Measurements from ENCODE around the gene IL17F. TPM values are rescaled to one million over a fixed set of nuclear protein-coding genes. Genes with fewer than 3 reads are reported as not detected.

Gene IL17F
- total and polyA plus RNA-seq, 2 experiments from 2014 or later: not detected

DNA sequence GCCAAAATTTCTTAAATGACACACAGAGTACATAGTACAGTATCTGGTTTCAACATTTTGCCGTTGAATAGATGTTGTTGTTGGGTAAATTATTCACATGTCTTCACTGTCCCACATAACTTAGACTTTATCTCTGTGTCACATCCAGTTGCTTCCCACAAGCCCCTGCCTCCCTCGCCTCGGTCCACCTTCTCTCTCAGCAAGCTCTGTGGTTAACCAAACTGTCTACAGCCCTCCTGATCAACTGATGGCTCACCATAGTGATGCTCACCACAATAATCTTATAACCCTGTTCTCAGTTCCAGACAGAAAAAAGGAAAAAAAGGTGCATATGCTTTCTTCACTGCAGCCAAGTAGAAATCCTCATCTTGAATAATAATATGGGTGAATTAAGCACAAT, 23.0 kb downstream of the IL17F start:
- no peak overlapping the region for H3K4me2 ChIP-seq (ENCODE audit: unreplicated experiment)
- DNase-seq: no peak
- TF ChIP-seq EZH2phosphoT487 (IDR thresholded peaks at IDR 0.05; ENCODE audit: insufficient read depth, low read depth): no peak
- no peak overlapping the region for H3K4me3 ChIP-seq
- H3F3A ChIP-seq (ENCODE audit: insufficient read depth): no peaks in the 10 kb centered on the region
- H3K27me3 ChIP-seq (replicated peaks; ENCODE audit: insufficient read depth): no peaks in the 10 kb centered on the region
- H3K79me2 ChIP-seq (ENCODE audit: insufficient read depth): no peaks in the 10 kb centered on the region
- no peaks in the 10 kb centered on the region for H3K9me3 ChIP-seq (ENCODE audit: low read depth)
- H2AFZ ChIP-seq: no peak overlapping the region
- in situ Hi-C loops (cut with MboI): no loop called here
- H4K20me1 ChIP-seq (ENCODE audit: insufficient read depth): no peaks in the 10 kb centered on the region
- WGBS, 2 experiments (ENCODE audit: low coverage in 1 of 2, low lambda C conversion rate in 2 of 2, missing lambda C conversion rate in 2 of 2): 10 to 15% methylated on average over 3 of the region's 3 CpGs
- no peaks in the 10 kb centered on the region for H3K9me2 ChIP-seq (ENCODE audit: insufficient read depth)
- no peak overlapping the region for H3K27ac ChIP-seq
- no peak overlapping the region for H3K9ac ChIP-seq
- H3K36me3 ChIP-seq (ENCODE audit: low read depth): no peaks in the 10 kb centered on the region
- no peaks in the 10 kb centered on the region for H3K4me1 ChIP-seq (ENCODE audit: insufficient read depth)

DNA sequence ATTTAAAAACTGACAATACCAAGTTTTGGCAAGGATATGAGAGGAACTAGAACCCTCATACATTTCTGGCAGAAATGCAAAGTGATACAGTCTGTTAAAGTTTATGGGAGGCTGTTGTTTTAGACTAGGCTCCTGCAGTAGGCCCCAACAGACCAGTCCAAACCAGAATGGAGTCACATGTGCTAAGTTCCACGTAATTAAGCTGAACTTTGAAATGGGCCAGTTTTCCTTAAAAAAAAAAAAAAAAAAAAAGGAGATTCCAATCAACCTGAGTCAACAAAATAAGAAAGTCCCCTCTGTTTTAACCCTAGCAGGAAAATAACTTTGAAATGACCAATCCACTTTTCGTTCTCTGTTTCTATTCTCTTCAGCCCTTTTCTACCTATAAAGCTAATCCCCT, 26.5 kb downstream of the IL17F start:
- Histone ChIP-seq H3K27me3 (replicated peaks; ENCODE audit: insufficient read depth) (no peaks in the 10 kb centered on the region), H3F3A (ENCODE audit: insufficient read depth) (no peaks in the 10 kb centered on the region), H3K9me3 (ENCODE audit: low read depth) (no peaks in the 10 kb centered on the region), H3K36me3 (ENCODE audit: low read depth) (no peaks in the 10 kb centered on the region), H3K79me2 (ENCODE audit: insufficient read depth) (no peaks in the 10 kb centered on the region), H3K4me3 (no peak overlapping the region), H3K4me2 (ENCODE audit: unreplicated experiment) (no peak overlapping the region), H3K27ac (no peak overlapping the region), H3K9me2 (ENCODE audit: insufficient read depth) (no peaks in the 10 kb centered on the region), H3K9ac (no peak overlapping the region), H2AFZ (no peak overlapping the region), H3K4me1 (ENCODE audit: insufficient read depth) (no peaks in the 10 kb centered on the region), H4K20me1 (ENCODE audit: insufficient read depth) (no peaks in the 10 kb centered on the region)
- DNase-seq: no peak
- TF ChIP-seq EZH2phosphoT487 (IDR thresholded peaks at IDR 0.05; ENCODE audit: insufficient read depth, low read depth) (no peak), EZH2 (IDR thresholded peaks at IDR 0.05; ENCODE audit: insufficient read depth, poor library complexity, severe bottlenecking) (no peak)
- in situ Hi-C loops (cut with MboI): no loop called here
- WGBS, 2 experiments (ENCODE audit: low coverage in 1 of 2, low lambda C conversion rate in 2 of 2, missing lambda C conversion rate in 2 of 2): 13 to 29% methylated on average over 2 of the region's 2 CpGs

DNA sequence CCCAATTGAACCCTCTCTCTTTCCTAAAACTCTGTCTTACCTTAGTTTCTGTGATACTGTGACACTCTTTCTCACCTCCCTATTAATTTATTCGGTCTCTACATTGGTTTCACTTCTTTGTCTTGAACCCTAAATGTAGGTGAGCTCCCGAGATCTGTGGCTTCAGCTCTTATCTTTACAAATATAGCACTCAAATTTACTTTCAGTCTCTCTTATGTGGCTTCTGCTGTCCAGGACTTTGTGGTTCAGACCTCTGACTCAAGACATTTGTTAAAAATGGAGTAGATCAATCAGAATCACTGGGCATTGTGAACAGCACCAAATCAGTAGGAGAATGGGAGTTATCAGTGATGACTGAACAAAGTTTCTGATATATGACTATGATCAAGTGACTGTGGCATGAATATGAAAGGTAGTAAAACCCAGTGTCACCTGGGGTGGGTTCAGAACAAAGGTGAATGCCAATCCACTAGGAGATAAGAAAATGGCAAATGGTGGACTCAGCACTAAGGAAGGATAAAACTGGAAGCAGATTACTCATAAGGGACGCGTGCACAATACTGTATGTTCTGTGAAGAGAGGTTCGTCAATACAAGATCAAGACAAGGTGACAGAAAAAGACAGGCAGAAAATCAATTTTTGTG, 27.2 kb downstream of the IL17F start:
- in situ Hi-C loops (cut with MboI): no loop called here
- Histone ChIP-seq H4K20me1 (ENCODE audit: insufficient read depth) (no peaks in the 10 kb centered on the region), H3K4me1 (ENCODE audit: insufficient read depth) (no peaks in the 10 kb centered on the region), H3K79me2 (ENCODE audit: insufficient read depth) (no peaks in the 10 kb centered on the region), H2AFZ (no peak overlapping the region), H3K9ac (no peak overlapping the region), H3K4me2 (ENCODE audit: unreplicated experiment) (no peak overlapping the region), H3K27me3 (replicated peaks; ENCODE audit: insufficient read depth) (no peaks in the 10 kb centered on the region), H3F3A (ENCODE audit: insufficient read depth) (no peaks in the 10 kb centered on the region), H3K27ac (no peak overlapping the region), H3K4me3 (no peak overlapping the region), H3K36me3 (ENCODE audit: low read depth) (no peaks in the 10 kb centered on the region), H3K9me2 (ENCODE audit: insufficient read depth) (no peaks in the 10 kb centered on the region), H3K9me3 (ENCODE audit: low read depth) (no peaks in the 10 kb centered on the region)
- no peak for DNase-seq
- no peak for TF ChIP-seq EZH2 (IDR thresholded peaks at IDR 0.05; ENCODE audit: insufficient read depth, poor library complexity, severe bottlenecking)
- WGBS, 2 experiments (ENCODE audit: low coverage in 1 of 2, low lambda C conversion rate in 2 of 2, missing lambda C conversion rate in 2 of 2): 46 to 48% methylated on average over 5 of the region's 5 CpGs

DNA sequence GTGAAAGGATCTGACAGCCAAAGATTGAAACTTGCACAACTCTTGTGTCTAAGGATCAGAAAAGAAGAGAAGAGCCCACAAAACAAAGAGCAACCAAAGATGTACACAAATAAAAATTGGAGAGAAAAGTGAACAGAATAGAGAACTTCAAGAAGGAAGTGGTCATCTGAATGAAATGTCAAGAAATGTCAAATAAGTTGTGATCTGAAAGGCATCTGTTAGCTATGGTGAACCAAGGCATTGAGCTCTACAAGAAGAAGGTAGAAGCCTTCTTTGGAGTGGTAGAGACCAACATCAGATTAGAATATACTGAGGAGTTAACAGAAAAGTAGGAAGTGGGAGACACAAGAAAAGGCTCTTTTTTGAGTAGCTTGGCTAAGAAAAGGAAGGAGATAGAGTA, 28.5 kb downstream of the IL17F start:
- Histone ChIP-seq H3K9ac (no peak overlapping the region), H3K4me2 (ENCODE audit: unreplicated experiment) (no peak overlapping the region), H3K9me3 (ENCODE audit: low read depth) (no peaks in the 10 kb centered on the region), H3K36me3 (ENCODE audit: low read depth) (no peaks in the 10 kb centered on the region), H2AFZ (no peak overlapping the region), H4K20me1 (ENCODE audit: insufficient read depth) (no peaks in the 10 kb centered on the region), H3F3A (ENCODE audit: insufficient read depth) (no peaks in the 10 kb centered on the region), H3K27ac (no peak overlapping the region), H3K79me2 (ENCODE audit: insufficient read depth) (no peaks in the 10 kb centered on the region), H3K4me1 (ENCODE audit: insufficient read depth) (no peaks in the 10 kb centered on the region), H3K4me3 (no peak overlapping the region), H3K9me2 (ENCODE audit: insufficient read depth) (no peaks in the 10 kb centered on the region), H3K27me3 (replicated peaks; ENCODE audit: insufficient read depth) (no peaks in the 10 kb centered on the region; the same call in 1 of the 2 replicates)
- no peak for DNase-seq
- TF ChIP-seq EZH2phosphoT487 (IDR thresholded peaks at IDR 0.05; ENCODE audit: insufficient read depth, low read depth): no peak
- no peak for TF ChIP-seq EZH2 (IDR thresholded peaks at IDR 0.05; ENCODE audit: insufficient read depth, poor library complexity, severe bottlenecking)
- in situ Hi-C loops (cut with MboI): no loop called here

DNA sequence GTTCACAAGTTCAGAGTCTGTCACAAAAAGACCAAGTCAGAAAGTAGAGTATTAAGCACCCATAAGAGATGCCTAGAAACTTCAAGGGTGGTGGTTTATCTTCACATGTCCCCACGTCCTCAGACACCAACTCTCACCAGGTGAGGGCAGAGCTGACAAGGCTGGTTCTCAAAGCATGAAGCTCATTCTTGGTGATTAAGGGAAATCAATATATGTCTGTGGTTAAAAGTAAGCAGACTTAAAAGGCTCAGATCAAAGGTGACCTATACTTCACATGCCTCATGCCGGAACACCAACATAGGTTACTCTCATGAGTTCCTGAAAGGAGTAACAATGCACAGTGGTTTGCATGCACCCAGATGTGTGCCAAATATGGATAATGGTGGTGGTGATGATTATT, 31.2 kb downstream of the IL17F start:
- no peak for TF ChIP-seq EZH2phosphoT487 (IDR thresholded peaks at IDR 0.05; ENCODE audit: insufficient read depth, low read depth)
- TF ChIP-seq EZH2 (IDR thresholded peaks at IDR 0.05; ENCODE audit: insufficient read depth, poor library complexity, severe bottlenecking): no peak
- WGBS, 2 experiments (ENCODE audit: low coverage in 1 of 2, low lambda C conversion rate in 2 of 2, missing lambda C conversion rate in 2 of 2): 17 to 23% methylated on average over 2 of the region's 2 CpGs

More for the DNA sequence above, 31.2 kb downstream of the IL17F start:
- Histone ChIP-seq H3K36me3 (ENCODE audit: low read depth) (no peaks in the 10 kb centered on the region), H3K9ac (no peak overlapping the region), H3F3A (ENCODE audit: insufficient read depth) (no peaks in the 10 kb centered on the region), H3K4me2 (ENCODE audit: unreplicated experiment) (no peak overlapping the region), H2AFZ (no peak overlapping the region), H3K9me2 (ENCODE audit: insufficient read depth) (no peaks in the 10 kb centered on the region), H3K79me2 (ENCODE audit: insufficient read depth) (no peaks in the 10 kb centered on the region), H3K27me3 (replicated peaks; ENCODE audit: insufficient read depth) (no peaks in the 10 kb centered on the region; the same call in 1 of the 2 replicates), H3K4me1 (ENCODE audit: insufficient read depth) (no peaks in the 10 kb centered on the region), H4K20me1 (ENCODE audit: insufficient read depth) (no peaks in the 10 kb centered on the region), H3K9me3 (ENCODE audit: low read depth) (no peaks in the 10 kb centered on the region), H3K27ac (no peak overlapping the region), H3K4me3 (no peak overlapping the region)
- in situ Hi-C loops (cut with MboI): no loop called here
- DNase-seq: no peak

Data from GM23248 (cell line).